ENCODE results near the gene PARD3. TPM values are rescaled to one million over a fixed set of nuclear protein-coding genes. Genes with fewer than 3 reads are reported as not detected.

The PARD3 gene
- total RNA-seq, 1 experiment from 2014 or later: 46.3 TPM

DNA sequence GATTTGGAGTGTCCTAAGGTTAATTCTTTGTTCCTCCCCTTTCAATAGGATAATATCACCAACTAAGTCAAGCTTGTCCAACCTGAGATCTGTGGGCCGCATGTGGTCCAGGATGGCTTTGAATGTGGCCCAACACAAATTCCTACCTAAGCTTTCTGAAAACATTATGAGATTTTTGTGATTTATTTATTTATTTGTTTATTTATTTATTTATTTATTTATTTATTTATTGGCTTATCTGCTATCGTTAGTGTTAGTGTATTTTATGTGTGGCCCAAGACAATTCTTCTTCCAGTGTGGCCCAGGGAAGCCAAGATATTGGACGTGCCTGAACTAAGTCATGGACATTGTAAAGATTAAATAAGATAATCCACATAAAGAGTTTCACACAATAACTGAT, 446.0 kb downstream of the PARD3 start:
- peaks cover 0 to 6% of the 10 kb centered on the region in 2 experiments; a peak in 1 of 4 replicates for H3K36me3 ChIP-seq (ENCODE audit: control insufficient read depth in 1 of 2, insufficient read depth in 2 of 2, low read length in 2 of 2)
- DNase-seq (ENCODE audit: low read depth, low spot score) (no peak), ATAC-seq (no peak)
- no peak overlapping the region for H3K27ac ChIP-seq (ENCODE audit: low read depth, low read length)
- no TSS peak for BruUV-seq (replicated peaks)
- intact Hi-C loops (cut with micrococcal nuclease): no loop called here
- no peaks in the 10 kb centered on the region for H3K4me1 ChIP-seq (ENCODE audit: control insufficient read depth in 1 of 2, insufficient read depth in 2 of 2, low read length in 2 of 2)
- no peak overlapping the region for H3K4me2 ChIP-seq (ENCODE audit: low read length)
- H3K9ac ChIP-seq (ENCODE audit: low read length): no peak overlapping the region
- CTCF ChIA-PET: no interaction called here
- no peaks in the 10 kb centered on the region for H4K20me1 ChIP-seq (ENCODE audit: insufficient read depth)
- no peaks in the 10 kb centered on the region for H3K79me2 ChIP-seq (ENCODE audit: insufficient read depth, low read length)
- H3K9me2 ChIP-seq (ENCODE audit: insufficient read depth): no peaks in the 10 kb centered on the region
- peaks cover 0 to 6% of the 10 kb centered on the region in 2 experiments; a peak in 1 of 4 replicates for H3K9me3 ChIP-seq (ENCODE audit: control insufficient read depth in 1 of 2, insufficient read depth in 1 of 2, low read depth in 1 of 2, low read length in 2 of 2)
- RAD21 ChIA-PET (ENCODE audit: low non-redundant PET in 1 of 2, low total read pairs in 2 of 2, uncharacterized antibody in 2 of 2, unreplicated experiment in 2 of 2): no interaction called here
- no peak overlapping the region for H2AFZ ChIP-seq (ENCODE audit: low read depth, low read length, poor library complexity, severe bottlenecking)
- TF ChIP-seq FOSL1 (IDR thresholded peaks at IDR 0.05; ENCODE audit: low read depth) (no peak), SIN3A (IDR thresholded peaks at IDR 0.05; ENCODE audit: low read depth) (no peak), SP1 (IDR thresholded peaks at IDR 0.05; ENCODE audit: low read depth) (no peak), YY1 (IDR thresholded peaks at IDR 0.05; ENCODE audit: extremely low read depth, insufficient replicate concordance, low read depth, low read length) (no peak), RAD21 (IDR thresholded peaks at IDR 0.05; ENCODE audit: low read depth) (no peak), ZFX (IDR thresholded peaks at IDR 0.05) (no peak), POLR2AphosphoS5 (IDR thresholded peaks at IDR 0.05; ENCODE audit: low read depth, low read length) (no peak), CEBPB (IDR thresholded peaks at IDR 0.05; ENCODE audit: low read depth) (no peak), EZH2phosphoT487 (IDR thresholded peaks at IDR 0.05; ENCODE audit: borderline replicate concordance) (no peak), JUND (IDR thresholded peaks at IDR 0.05) (no peak), CBX3 (IDR thresholded peaks at IDR 0.05; ENCODE audit: low read depth) (no peak), SRF (IDR thresholded peaks at IDR 0.05; ENCODE audit: low read depth) (no peak), EGR1 (IDR thresholded peaks at IDR 0.05; ENCODE audit: low read depth) (no peak), ZNF274 (IDR thresholded peaks at IDR 0.05; ENCODE audit: low read depth, low read length) (no peak)
- TF ChIP-seq, protein P1, sequence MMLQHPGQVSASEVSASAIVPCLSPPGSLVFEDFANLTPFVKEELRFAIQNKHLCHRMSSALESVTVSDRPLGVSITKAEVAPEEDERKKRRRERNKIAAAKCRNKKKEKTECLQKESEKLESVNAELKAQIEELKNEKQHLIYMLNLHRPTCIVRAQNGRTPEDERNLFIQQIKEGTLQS (IDR thresholded peaks at IDR 0.05): no peak
- TF ChIP-seq, protein P2, sequence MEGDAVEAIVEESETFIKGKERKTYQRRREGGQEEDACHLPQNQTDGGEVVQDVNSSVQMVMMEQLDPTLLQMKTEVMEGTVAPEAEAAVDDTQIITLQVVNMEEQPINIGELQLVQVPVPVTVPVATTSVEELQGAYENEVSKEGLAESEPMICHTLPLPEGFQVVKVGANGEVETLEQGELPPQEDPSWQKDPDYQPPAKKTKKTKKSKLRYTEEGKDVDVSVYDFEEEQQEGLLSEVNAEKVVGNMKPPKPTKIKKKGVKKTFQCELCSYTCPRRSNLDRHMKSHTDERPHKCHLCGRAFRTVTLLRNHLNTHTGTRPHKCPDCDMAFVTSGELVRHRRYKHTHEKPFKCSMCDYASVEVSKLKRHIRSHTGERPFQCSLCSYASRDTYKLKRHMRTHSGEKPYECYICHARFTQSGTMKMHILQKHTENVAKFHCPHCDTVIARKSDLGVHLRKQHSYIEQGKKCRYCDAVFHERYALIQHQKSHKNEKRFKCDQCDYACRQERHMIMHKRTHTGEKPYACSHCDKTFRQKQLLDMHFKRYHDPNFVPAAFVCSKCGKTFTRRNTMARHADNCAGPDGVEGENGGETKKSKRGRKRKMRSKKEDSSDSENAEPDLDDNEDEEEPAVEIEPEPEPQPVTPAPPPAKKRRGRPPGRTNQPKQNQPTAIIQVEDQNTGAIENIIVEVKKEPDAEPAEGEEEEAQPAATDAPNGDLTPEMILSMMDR (IDR thresholded peaks at IDR 0.05 in 2 of 3, conservative IDR thresholded peaks at IDR 0.05 in 1 of 3; ENCODE audit: borderline replicate concordance in 1 of 3, insufficient read depth in 1 of 3, low read depth in 2 of 3, low read length in 2 of 3): no peak
- TF ChIP-seq, protein P3, sequence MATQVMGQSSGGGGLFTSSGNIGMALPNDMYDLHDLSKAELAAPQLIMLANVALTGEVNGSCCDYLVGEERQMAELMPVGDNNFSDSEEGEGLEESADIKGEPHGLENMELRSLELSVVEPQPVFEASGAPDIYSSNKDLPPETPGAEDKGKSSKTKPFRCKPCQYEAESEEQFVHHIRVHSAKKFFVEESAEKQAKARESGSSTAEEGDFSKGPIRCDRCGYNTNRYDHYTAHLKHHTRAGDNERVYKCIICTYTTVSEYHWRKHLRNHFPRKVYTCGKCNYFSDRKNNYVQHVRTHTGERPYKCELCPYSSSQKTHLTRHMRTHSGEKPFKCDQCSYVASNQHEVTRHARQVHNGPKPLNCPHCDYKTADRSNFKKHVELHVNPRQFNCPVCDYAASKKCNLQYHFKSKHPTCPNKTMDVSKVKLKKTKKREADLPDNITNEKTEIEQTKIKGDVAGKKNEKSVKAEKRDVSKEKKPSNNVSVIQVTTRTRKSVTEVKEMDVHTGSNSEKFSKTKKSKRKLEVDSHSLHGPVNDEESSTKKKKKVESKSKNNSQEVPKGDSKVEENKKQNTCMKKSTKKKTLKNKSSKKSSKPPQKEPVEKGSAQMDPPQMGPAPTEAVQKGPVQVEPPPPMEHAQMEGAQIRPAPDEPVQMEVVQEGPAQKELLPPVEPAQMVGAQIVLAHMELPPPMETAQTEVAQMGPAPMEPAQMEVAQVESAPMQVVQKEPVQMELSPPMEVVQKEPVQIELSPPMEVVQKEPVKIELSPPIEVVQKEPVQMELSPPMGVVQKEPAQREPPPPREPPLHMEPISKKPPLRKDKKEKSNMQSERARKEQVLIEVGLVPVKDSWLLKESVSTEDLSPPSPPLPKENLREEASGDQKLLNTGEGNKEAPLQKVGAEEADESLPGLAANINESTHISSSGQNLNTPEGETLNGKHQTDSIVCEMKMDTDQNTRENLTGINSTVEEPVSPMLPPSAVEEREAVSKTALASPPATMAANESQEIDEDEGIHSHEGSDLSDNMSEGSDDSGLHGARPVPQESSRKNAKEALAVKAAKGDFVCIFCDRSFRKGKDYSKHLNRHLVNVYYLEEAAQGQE (IDR thresholded peaks at IDR 0.05; ENCODE audit: low read depth): no peak
- TF ChIP-seq, protein P4, sequence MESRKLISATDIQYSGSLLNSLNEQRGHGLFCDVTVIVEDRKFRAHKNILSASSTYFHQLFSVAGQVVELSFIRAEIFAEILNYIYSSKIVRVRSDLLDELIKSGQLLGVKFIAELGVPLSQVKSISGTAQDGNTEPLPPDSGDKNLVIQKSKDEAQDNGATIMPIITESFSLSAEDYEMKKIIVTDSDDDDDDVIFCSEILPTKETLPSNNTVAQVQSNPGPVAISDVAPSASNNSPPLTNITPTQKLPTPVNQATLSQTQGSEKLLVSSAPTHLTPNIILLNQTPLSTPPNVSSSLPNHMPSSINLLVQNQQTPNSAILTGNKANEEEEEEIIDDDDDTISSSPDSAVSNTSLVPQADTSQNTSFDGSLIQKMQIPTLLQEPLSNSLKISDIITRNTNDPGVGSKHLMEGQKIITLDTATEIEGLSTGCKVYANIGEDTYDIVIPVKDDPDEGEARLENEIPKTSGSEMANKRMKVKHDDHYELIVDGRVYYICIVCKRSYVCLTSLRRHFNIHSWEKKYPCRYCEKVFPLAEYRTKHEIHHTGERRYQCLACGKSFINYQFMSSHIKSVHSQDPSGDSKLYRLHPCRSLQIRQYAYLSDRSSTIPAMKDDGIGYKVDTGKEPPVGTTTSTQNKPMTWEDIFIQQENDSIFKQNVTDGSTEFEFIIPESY (IDR thresholded peaks at IDR 0.05; ENCODE audit: extremely low read depth, insufficient replicate concordance, low read length): no peak
- no peak overlapping the region for H3K4me3 ChIP-seq (replicated peaks in 1 of 2; ENCODE audit: low read depth in 1 of 2, low read length in 2 of 2)
- POLR2A ChIA-PET: no interaction called here
- H3K27me3 ChIP-seq (ENCODE audit: insufficient read depth, low read length): no peaks in the 10 kb centered on the region

Data from HCT116 (cell line).